OCI-LY7 (cell line): Measurements from ENCODE around the gene RAB11FIP5. TPM values are rescaled to one million over a fixed set of nuclear protein-coding genes. Genes with fewer than 3 reads are reported as not detected.

Experiments used
- BruUV-seq: library from RNA; stranded (reverse); fragments of 400-500 nt; replicated peaks from 2 replicates; lab custom pipeline; 2021; lab: Mats Ljungman, UMichigan
- CTCF ChIA-PET: fragments of 300-600 bp; sonication (Branson Sonifier 250); formaldehyde crosslinking; loops from one replicate; lab custom pipeline; 2022; ENCODE audit warnings: antibody characterized with exemption; ENCODE audit not compliant: unreplicated experiment; lab: Charles Lee
- POLR2A ChIA-PET: fragments of 300-600 bp; sonication (Branson Sonifier 250); formaldehyde crosslinking; loops from one replicate; lab custom pipeline; 2022; ENCODE audit warnings: antibody characterized with exemption; lab: Charles Lee
- DNase-seq: peaks from one replicate; pipeline ENCODE4 v3.0.0-alpha.2; 2015; ENCODE audit warnings: low spot score
- H2AFZ ChIP-seq: fragments of 200-600 bp; sonication (generic), shearing (Covaris generic); 2 replicates; pipeline ENCODE4 v1.6.1; 2014; ENCODE audit warnings: mild to moderate bottlenecking, antibody characterized with exemption, low read length, moderate library complexity
- H3K27ac ChIP-seq: fragments of 200-600 bp; sonication (generic); 2 replicates; pipeline ENCODE4 v1.5.1; 2014; ENCODE audit warnings: mixed run types, low read depth, mild to moderate bottlenecking, moderate library complexity, low read length, inconsistent platforms; ENCODE audit not compliant: poor library complexity, severe bottlenecking
- H3K36me3 ChIP-seq: fragments of 200-600 bp; sonication (generic); 2 replicates; pipeline ENCODE4 v1.6.1; 2014; ENCODE audit warnings: mild to moderate bottlenecking, antibody characterized with exemption, low read length, moderate library complexity, mixed read lengths; ENCODE audit not compliant: insufficient read depth
- H3K4me1 ChIP-seq: fragments of 200-600 bp; sonication (generic); 2 replicates; pipeline ENCODE4 v1.5.1; 2014; ENCODE audit warnings: mild to moderate bottlenecking, low read length; ENCODE audit not compliant: insufficient read depth, poor library complexity, severe bottlenecking
- H3K4me2 ChIP-seq: fragments of 200-600 bp; sonication (generic); 2 replicates; pipeline ENCODE4 v1.6.1; 2014; ENCODE audit warnings: mild to moderate bottlenecking, low read length
- H3K4me3 ChIP-seq: fragments of 200-600 bp; sonication (generic); 2 replicates; pipeline ENCODE4 v1.5.1; 2014; ENCODE audit warnings: mild to moderate bottlenecking, low read depth, low read length; ENCODE audit not compliant: poor library complexity, severe bottlenecking
- H3K79me2 ChIP-seq: fragments of 200-600 bp; sonication (generic); 2 replicates; pipeline ENCODE4 v1.6.1; 2016; ENCODE audit warnings: low read depth, mild to moderate bottlenecking, low read length, moderate library complexity, mixed read lengths; ENCODE audit not compliant: insufficient read depth
- H3K9me2 ChIP-seq: fragments of 200-600 bp; sonication (generic); 2 replicates; pipeline ENCODE4 v1.6.1; 2016; ENCODE audit warnings: mild to moderate bottlenecking, low read length, mixed read lengths; ENCODE audit not compliant: insufficient read depth
- H3K9me3 ChIP-seq: fragments of 200-600 bp; sonication (generic); 2 replicates; pipeline ENCODE4 v1.6.1; 2014; ENCODE audit warnings: mild to moderate bottlenecking, mixed run types, low read length, mixed read lengths
- H4K20me1 ChIP-seq: fragments of 200-600 bp; sonication (generic); 2 replicates; pipeline ENCODE4 v1.6.1; 2014; ENCODE audit warnings: mild to moderate bottlenecking, antibody characterized with exemption, low read length, moderate library complexity, mixed read lengths; ENCODE audit not compliant: insufficient read depth
- EZH2phosphoT487 ChIP-seq: fragments of 200-600 bp; sonication (generic); IDR thresholded peaks from 2 replicates; pipeline ENCODE4 v1.6.1; 2018; ENCODE audit warnings: low read depth, borderline replicate concordance, mild to moderate bottlenecking, mixed run types, antibody characterized with exemption, low read length, moderate library complexity, mixed read lengths
- intact Hi-C: fragments of 100-400 bp; cut with micrococcal nuclease; formaldehyde crosslinking; loops from one replicate; pipeline ENCODE4 v1.10.0; 2022; ENCODE audit not compliant: unreplicated experiment
- total RNA-seq, 2 experiments: library from RNA; depleted of rRNA in 1 of 2; stranded (reverse); fragments of >200 nt in 1 of 2; shearing (Covaris generic) in 1 of 2; gene quantifications; 2 replicates each; pipeline ENCODE4 v1.2.3, GENCODE V29; 2014 to 2022
- TF ChIP-seq, protein P1 (sequence below): fragments of 200-600 bp; sonication (generic); conservative IDR thresholded peaks from 2 replicates; pipeline ENCODE4 v1.5.1; 2014; ENCODE audit warnings: mild to moderate bottlenecking, antibody characterized with exemption, low read length, moderate library complexity, mixed read lengths

RAB11FIP5 gene
- total RNA-seq, 2 experiments from 2014 or later, result 0.13 TPM; not detected in 1

- Histone ChIP-seq H3K4me1 (no peaks in the 10 kb centered on the region), H3K4me2 (no peak overlapping the region), H3K36me3 (no peaks in the 10 kb centered on the region), H3K9me2 (no peaks in the 10 kb centered on the region), H3K79me2 (no peaks in the 10 kb centered on the region), H3K9me3 (no peaks in the 10 kb centered on the region), H4K20me1 (no peaks in the 10 kb centered on the region), H3K4me3 (no peak overlapping the region), H3K27ac (no peak overlapping the region), H2AFZ (no peak overlapping the region)
- TF ChIP-seq, protein P1, sequence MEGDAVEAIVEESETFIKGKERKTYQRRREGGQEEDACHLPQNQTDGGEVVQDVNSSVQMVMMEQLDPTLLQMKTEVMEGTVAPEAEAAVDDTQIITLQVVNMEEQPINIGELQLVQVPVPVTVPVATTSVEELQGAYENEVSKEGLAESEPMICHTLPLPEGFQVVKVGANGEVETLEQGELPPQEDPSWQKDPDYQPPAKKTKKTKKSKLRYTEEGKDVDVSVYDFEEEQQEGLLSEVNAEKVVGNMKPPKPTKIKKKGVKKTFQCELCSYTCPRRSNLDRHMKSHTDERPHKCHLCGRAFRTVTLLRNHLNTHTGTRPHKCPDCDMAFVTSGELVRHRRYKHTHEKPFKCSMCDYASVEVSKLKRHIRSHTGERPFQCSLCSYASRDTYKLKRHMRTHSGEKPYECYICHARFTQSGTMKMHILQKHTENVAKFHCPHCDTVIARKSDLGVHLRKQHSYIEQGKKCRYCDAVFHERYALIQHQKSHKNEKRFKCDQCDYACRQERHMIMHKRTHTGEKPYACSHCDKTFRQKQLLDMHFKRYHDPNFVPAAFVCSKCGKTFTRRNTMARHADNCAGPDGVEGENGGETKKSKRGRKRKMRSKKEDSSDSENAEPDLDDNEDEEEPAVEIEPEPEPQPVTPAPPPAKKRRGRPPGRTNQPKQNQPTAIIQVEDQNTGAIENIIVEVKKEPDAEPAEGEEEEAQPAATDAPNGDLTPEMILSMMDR, result no peak
- TF ChIP-seq EZH2phosphoT487, result no peak
- intact Hi-C loops, result no loop called here
- POLR2A ChIA-PET, result no interaction called here
- no peak for DNase-seq
- BruUV-seq, result no TSS peak
- CTCF ChIA-PET, result no interaction called here
These were observed 5.4 kb downstream of the RAB11FIP5 start for GRCh38 chr2:73107211-73107926.

DNA sequence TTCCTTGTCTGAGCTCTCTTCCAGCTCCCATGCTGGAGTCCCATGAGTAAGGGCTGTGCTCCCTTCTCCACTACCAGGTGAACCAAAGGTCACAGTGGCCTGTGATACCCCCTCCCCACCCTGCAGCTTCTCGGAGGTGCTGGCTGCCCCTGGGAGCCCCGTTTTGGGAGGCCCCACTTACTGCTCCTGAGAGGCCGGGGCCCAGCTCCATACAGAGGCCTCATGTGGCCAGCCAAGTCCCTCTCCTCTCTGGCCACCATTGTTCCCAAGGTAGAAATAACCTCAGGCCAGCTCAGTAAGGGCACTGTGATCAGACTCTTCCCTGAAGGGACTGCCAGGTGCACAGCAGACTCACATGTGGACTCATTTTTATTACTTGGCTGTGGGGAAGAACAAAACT, 6.0 kb downstream of the RAB11FIP5 start:
- no peaks in the 10 kb centered on the region for H3K4me1 ChIP-seq
- H3K9me3 ChIP-seq, result no peaks in the 10 kb centered on the region
- ChIA-PET CTCF (no interaction called here), POLR2A (no interaction called here)
- BruUV-seq, result no TSS peak
- TF ChIP-seq, protein P1, result no peak
- TF ChIP-seq EZH2phosphoT487, result no peak
- no peaks in the 10 kb centered on the region for H4K20me1 ChIP-seq
- H2AFZ ChIP-seq, result no peak overlapping the region
- H3K9me2 ChIP-seq, result no peaks in the 10 kb centered on the region
- H3K36me3 ChIP-seq, result no peaks in the 10 kb centered on the region
- no peak overlapping the region for H3K4me2 ChIP-seq
- no peak overlapping the region for H3K27ac ChIP-seq
- no peaks in the 10 kb centered on the region for H3K79me2 ChIP-seq
- H3K4me3 ChIP-seq, result no peak overlapping the region
- intact Hi-C loops, result no loop called here
- no peak for DNase-seq

GRCh38 chr2:73105511-73105971, 7.2 kb downstream of the RAB11FIP5 start:
- intact Hi-C loops, result no loop called here
- TF ChIP-seq, protein P1, result no peak
- TF ChIP-seq EZH2phosphoT487, result no peak
- Histone ChIP-seq H3K36me3 (no peaks in the 10 kb centered on the region), H3K27ac (no peak overlapping the region), H3K9me3 (no peaks in the 10 kb centered on the region), H3K4me2 (no peak overlapping the region), H3K4me3 (no peak overlapping the region), H2AFZ (no peak overlapping the region), H4K20me1 (no peaks in the 10 kb centered on the region), H3K4me1 (no peaks in the 10 kb centered on the region), H3K79me2 (no peaks in the 10 kb centered on the region), H3K9me2 (no peaks in the 10 kb centered on the region)
- ChIA-PET POLR2A (no interaction called here), CTCF (no interaction called here)
- no TSS peak for BruUV-seq
- no peak for DNase-seq
